HG03066 (cell line): ENCODE data around the gene C14orf132.

Experiments used
- ATAC-seq: cut with Tn5 transposase; IDR thresholded peaks from one replicate; pipeline ENCODE4 v1.9.1; 2021; ENCODE audit warnings: low read depth; ENCODE audit not compliant: unreplicated experiment

C14orf132 gene

GRCh38 chr14:96139879-96140278, 100.7 kb downstream of the C14orf132 start:
- ATAC-seq: no peak

GRCh38 chr14:96140952-96141351, 101.8 kb downstream of the C14orf132 start:
- no peak for ATAC-seq
